Common myeloid progenitor, CD34-positive (primary cell): ENCODE data around the gene KLF6.

Experiments
- CTCF ChIA-PET: fragments of 350-600 bp; sonication (Branson Sonifier 250); formaldehyde crosslinking; loops from one replicate; lab custom pipeline; 2021; ENCODE audit warnings: antibody characterized with exemption; lab: Charles Lee
- POLR2A ChIA-PET: fragments of 350-600 bp; sonication (Branson Sonifier 250); formaldehyde crosslinking; loops from one replicate; lab custom pipeline; 2021; ENCODE audit warnings: antibody characterized with exemption; lab: Charles Lee
- DNase-seq, 3 donors: peaks; one replicate each; pipeline versions ENCODE4 v3.0.0 to v3.0.0-alpha.2; 2013
- H3K27ac ChIP-seq, 2 experiments: 1 replicate in 1 of 2; 2 replicates in 1 of 2; pipeline ENCODE4 v1.7.0; 2013; ENCODE audit warnings: inconsistent platforms in 2 of 2, low read length in 2 of 2, mild to moderate bottlenecking in 2 of 2, low read depth in 1 of 2, moderate library complexity in 1 of 2; ENCODE audit not compliant: severe bottlenecking in 2 of 2, insufficient read depth in 1 of 2, poor library complexity in 1 of 2
- H3K27me3 ChIP-seq, 5 experiments: replicated peaks in 2 of 5; 1 replicate in 3 of 5; 2 replicates in 2 of 5; pipeline versions ENCODE4 v1.6.1 to v1.7.0; 2013; ENCODE audit warnings: low read length in 4 of 5, mild to moderate bottlenecking in 2 of 5, moderate library complexity in 2 of 5, inconsistent platforms in 1 of 5; ENCODE audit not compliant: insufficient read depth in 5 of 5, control insufficient read depth in 4 of 5
- H3K36me3 ChIP-seq, 4 experiments: 1 replicate in 2 of 4; 2 replicates in 2 of 4; pipeline versions ENCODE4 v1.6.1 to v1.7.0; 2013; ENCODE audit warnings: low read length in 3 of 4, control low read depth in 1 of 4, mild to moderate bottlenecking in 1 of 4; ENCODE audit not compliant: control insufficient read depth in 4 of 4, insufficient read depth in 4 of 4
- H3K4me1 ChIP-seq, 4 experiments: 1 replicate in 3 of 4; 2 replicates in 1 of 4; pipeline versions ENCODE4 v1.6.1 to v1.7.1; 2013; ENCODE audit warnings: low read length in 3 of 4, mild to moderate bottlenecking in 3 of 4, control low read depth in 1 of 4, inconsistent platforms in 1 of 4, moderate library complexity in 1 of 4; ENCODE audit not compliant: control insufficient read depth in 4 of 4, insufficient read depth in 4 of 4; ENCODE audit errors: control extremely low read depth in 1 of 4
- H3K4me3 ChIP-seq, 7 experiments: 1 replicate in 4 of 7; 2 replicates in 3 of 7; pipeline versions ENCODE4 v1.5.1 to v1.7.0; 2013; ENCODE audit warnings: mild to moderate bottlenecking in 7 of 7, low read length in 6 of 7, moderate library complexity in 6 of 7, inconsistent platforms in 2 of 7, low read depth in 2 of 7, control low read depth in 1 of 7; ENCODE audit not compliant: insufficient read depth in 4 of 7, control insufficient read depth in 1 of 7; ENCODE audit errors: extremely low read depth in 1 of 7
- H3K9me3 ChIP-seq, 5 experiments: 1 replicate in 4 of 5; 2 replicates in 1 of 5; pipeline versions ENCODE4 v1.6.1 to v1.7.1; 2013; ENCODE audit warnings: low read length in 4 of 5, mild to moderate bottlenecking in 2 of 5, inconsistent platforms in 1 of 5, low read depth in 1 of 5, moderate library complexity in 1 of 5; ENCODE audit not compliant: control insufficient read depth in 4 of 5, insufficient read depth in 2 of 5; ENCODE audit errors: control extremely low read depth in 1 of 5
- WGBS: methylation state at CpG from one replicate; pipeline ENCODE4 v1.1.5; 2013; ENCODE audit not compliant: insufficient coverage; 5-methylcytosine and 5-hydroxymethylcytosine counted together

KLF6 gene

DNA sequence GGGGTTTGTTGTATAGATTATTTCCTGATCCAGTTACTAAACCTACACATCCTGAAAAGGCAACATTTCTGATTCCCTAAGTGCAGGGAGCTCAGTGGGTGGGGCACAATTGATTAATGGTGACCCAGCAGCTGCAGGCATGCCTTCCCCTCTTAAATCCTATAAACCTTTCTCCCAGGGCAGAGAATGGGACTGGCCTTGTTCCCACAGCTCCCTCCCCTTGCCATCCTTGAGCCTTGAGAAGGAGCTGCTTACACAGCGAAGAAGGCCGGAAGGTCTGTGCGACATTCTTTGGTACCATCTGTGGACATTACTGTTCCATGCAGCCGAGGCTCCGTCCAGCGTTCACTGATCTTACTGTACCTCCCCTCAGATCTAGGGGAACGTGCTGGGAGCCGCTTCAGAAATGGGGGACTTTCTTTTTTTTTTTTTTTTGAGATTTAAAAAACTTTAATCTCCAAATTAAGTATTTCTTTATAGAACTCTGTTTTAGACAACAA, 14.3 kb downstream of the KLF6 start:
- Histone ChIP-seq H3K27ac (no peak overlapping the region), H3K4me3 (no peak overlapping the region), H3K36me3 (peaks cover 0 to 7% (median 4%) of the 10 kb centered on the region in 4 experiments), H3K9me3 (no peaks in the 10 kb centered on the region), H3K4me1 (peaks cover 15 to 38% (median 26%) of the 10 kb centered on the region in 4 experiments), H3K27me3 (no peaks in the 10 kb centered on the region)
- WGBS = no CpG with 5 or more reads among the region's 8 CpGs
- no peak for DNase-seq
- ChIA-PET CTCF (no interaction called here), POLR2A (no interaction called here)

- Histone ChIP-seq H3K27ac (no peak overlapping the region), H3K4me1 (peaks cover 18 to 49% (median 35%) of the 10 kb centered on the region in 4 experiments), H3K9me3 (no peaks in the 10 kb centered on the region), H3K4me3 (peak overlapping the region in 2 of 7 experiments; percentile 28 to 44), H3K27me3 (no peaks in the 10 kb centered on the region), H3K36me3 (peaks cover 0 to 2% (median 0%) of the 10 kb centered on the region in 4 experiments)
- DNase-seq = peak in 2 of 3 donors; percentile 57 to 63
- 2% methylated on average over 4 of the region's 4 CpGs for WGBS
- ChIA-PET POLR2A (no interaction called here), CTCF (no interaction called here)
These were observed 15.5 kb downstream of the KLF6 start for GRCh38 chr10:3769556-3769955.

- WGBS = 93% methylated on average over 16 of the region's 17 CpGs
- Histone ChIP-seq H3K4me3 (no peak overlapping the region), H3K4me1 (peaks cover 22 to 56% (median 44%) of the 10 kb centered on the region in 4 experiments), H3K36me3 (no peaks in the 10 kb centered on the region), H3K27ac (no peak overlapping the region), H3K9me3 (no peaks in the 10 kb centered on the region), H3K27me3 (no peaks in the 10 kb centered on the region)
- no peak for DNase-seq
- ChIA-PET POLR2A (interaction anchor here (0.6 to 0.9 kb wide), 2 partner anchors 9 to 137 kb away, joined by 3 read pairs; no protein-coding TSS in a partner anchor), CTCF (interaction anchor here (1.0 to 1.2 kb wide), 2 partner anchors 9 to 19 kb away, joined by 3 to 4 read pairs; partner anchors contain the start of gene KLF6)
These were observed 18.8 kb downstream of the KLF6 start for GRCh38 chr10:3766046-3766756.

- no peaks in the 10 kb centered on the region for H3K9me3 ChIP-seq
- H3K27ac ChIP-seq = no peak overlapping the region
- DNase-seq = peak; percentile 52 to 79 (median 72)
- WGBS = 16% methylated on average over 6 of the region's 6 CpGs
- ChIA-PET POLR2A (interaction anchor here (1.4 to 1.7 kb wide), 2 partner anchors 16 to 18 kb away, joined by 3 to 6 read pairs; no protein-coding TSS in a partner anchor), CTCF (interaction anchor here (1.0 kb wide), 1 partner anchor 20 kb away, joined by 3 read pairs; the partner anchor contains the start of gene KLF6)
- peak overlapping the region in 3 of 7 experiments; percentile 22 to 46 (median 36) for H3K4me3 ChIP-seq
- peaks cover 22 to 57% (median 42%) of the 10 kb centered on the region in 4 experiments for H3K4me1 ChIP-seq
- no peaks in the 10 kb centered on the region for H3K27me3 ChIP-seq
- H3K36me3 ChIP-seq = no peaks in the 10 kb centered on the region
These were observed 19.9 kb downstream of the KLF6 start for GRCh38 chr10:3765146-3765545.

GRCh38 chr10:3764626-3765112, 20.3 kb downstream of the KLF6 start:
- POLR2A ChIA-PET = interaction anchor here (1.4 to 1.7 kb wide), 2 partner anchors 15 to 19 kb away, joined by 3 to 6 read pairs; no protein-coding TSS in a partner anchor
- 45% methylated on average over 5 of the region's 5 CpGs for WGBS
- Histone ChIP-seq H3K27ac (no peak overlapping the region), H3K36me3 (no peaks in the 10 kb centered on the region), H3K27me3 (no peaks in the 10 kb centered on the region), H3K4me1 (peaks cover 18 to 52% (median 38%) of the 10 kb centered on the region in 4 experiments), H3K9me3 (no peaks in the 10 kb centered on the region), H3K4me3 (peak overlapping the region in 2 of 7 experiments; percentile 36 to 46)
- no peak for DNase-seq
- CTCF ChIA-PET = no interaction called here

DNA sequence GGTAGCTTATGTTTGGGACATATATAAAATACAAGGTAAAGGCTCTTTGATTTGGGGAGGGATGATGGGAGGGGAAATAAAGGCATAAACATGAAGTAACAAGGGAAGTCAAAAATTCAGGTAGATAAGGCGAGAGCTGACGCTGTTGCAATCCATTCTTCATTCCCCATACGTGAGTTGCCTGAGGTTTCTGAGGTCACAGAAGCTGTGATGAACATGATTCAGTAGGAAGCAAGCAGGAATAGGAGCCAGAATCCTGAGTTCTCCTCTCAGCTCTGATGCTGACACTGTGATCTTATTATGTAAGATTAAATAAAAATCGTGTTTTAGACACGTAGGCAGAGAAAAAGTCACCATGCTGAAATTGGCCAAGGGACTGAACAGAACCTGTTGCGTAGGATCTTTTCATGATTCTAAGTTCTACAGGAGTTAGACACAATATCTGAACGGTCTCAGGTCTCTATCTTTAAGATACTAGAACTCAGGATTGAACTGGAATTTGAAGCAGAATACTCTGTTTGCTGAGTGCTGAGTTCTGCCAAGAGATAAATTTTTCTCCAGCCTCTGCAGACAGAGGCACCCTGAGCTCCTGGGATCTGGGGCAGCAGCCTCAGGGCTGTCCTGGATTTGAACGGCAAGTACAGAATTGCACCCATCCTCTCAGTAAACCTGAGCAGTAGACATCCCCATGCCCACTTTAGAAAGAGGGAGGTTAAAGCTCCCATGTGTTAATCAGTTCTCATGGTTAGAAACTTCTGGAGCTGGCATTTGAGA, 21.0 kb downstream of the KLF6 start:
- ChIA-PET CTCF (interaction anchor here (1.0 to 1.1 kb wide), 2 partner anchors 11 to 15 kb away, joined by 3 to 6 read pairs; no protein-coding TSS in a partner anchor), POLR2A (interaction anchor here (0.6 to 1.7 kb wide), 3 partner anchors 15 to 218 kb away, joined by 3 to 6 read pairs (median 3); no protein-coding TSS in a partner anchor)
- Histone ChIP-seq H3K9me3 (no peaks in the 10 kb centered on the region), H3K4me3 (no peak overlapping the region), H3K4me1 (peaks cover 17 to 48% (median 32%) of the 10 kb centered on the region in 4 experiments), H3K27me3 (no peaks in the 10 kb centered on the region), H3K36me3 (no peaks in the 10 kb centered on the region), H3K27ac (no peak overlapping the region)
- DNase-seq = no peak
- WGBS = 78% methylated on average over 6 of the region's 8 CpGs
